GM19372 (cell line): ENCODE measurements around the gene PRKACG.
"Not testable (repeated sequence)": the region's sequence is repeated elsewhere in the genome, so short reads cannot be mapped to it uniquely, and the experiment has no call there.

Source experiments
- ATAC-seq: cut with Tn5 transposase; IDR thresholded peaks from one replicate; pipeline ENCODE4 v1.9.1; 2021; ENCODE audit warnings: mild to moderate bottlenecking, low read depth, moderate library complexity; ENCODE audit not compliant: unreplicated experiment

PRKACG gene

GRCh38 chr9:69027355-69028097 is 13.6 kb upstream of the PRKACG start:
- ATAC-seq = peak; percentile 78

GRCh38 chr9:69023650-69024049 is 9.7 kb upstream of the PRKACG start:
- ATAC-seq = no peak

- ATAC-seq = no peak
Observed at GRCh38 chr9:69020301-69021145, 6.6 kb upstream of the PRKACG start.

GRCh38 chr9:69019808-69020207 is 5.9 kb upstream of the PRKACG start:
- no peak for ATAC-seq

- ATAC-seq = no peak
Observed at GRCh38 chr9:69018737-69019136, 4.8 kb upstream of the PRKACG start.

GRCh38 chr9:69016191-69017096 is 2.5 kb upstream of the PRKACG start:
- ATAC-seq = no peak

GRCh38 chr9:69013382-69013727 is 558 bp downstream of the PRKACG start:
- ATAC-seq = no peak

GRCh38 chr9:69012696-69013381 is 1.1 kb downstream of the PRKACG start:
- ATAC-seq = no peak

- no peak for ATAC-seq
Observed at GRCh38 chr9:69009708-69010107, 4.2 kb downstream of the PRKACG start.

- ATAC-seq = no peak
Observed at GRCh38 chr9:69004836-69005235, 9.1 kb downstream of the PRKACG start.

GRCh38 chr9:69003051-69003450 is 10.9 kb downstream of the PRKACG start:
- no peak for ATAC-seq

- no peak for ATAC-seq
Observed at GRCh38 chr9:69001921-69002320, 12.0 kb downstream of the PRKACG start.

- ATAC-seq = peak; percentile 76
Observed at GRCh38 chr9:68999393-69000105, 14.4 kb downstream of the PRKACG start.

GRCh38 chr9:68998812-68999211 is 15.1 kb downstream of the PRKACG start:
- ATAC-seq = no peak

- ATAC-seq = no peak
Observed at GRCh38 chr9:68998385-68998784, 15.5 kb downstream of the PRKACG start.

- ATAC-seq = no peak
Observed at GRCh38 chr9:68997666-68998065, 16.2 kb downstream of the PRKACG start.

- ATAC-seq = no peak
Observed at GRCh38 chr9:68996462-68996861, 17.5 kb downstream of the PRKACG start.

GRCh38 chr9:68995776-68996175 is 18.1 kb downstream of the PRKACG start:
- ATAC-seq = no peak

- ATAC-seq = no peak
Observed at GRCh38 chr9:68991457-68991856, 22.5 kb downstream of the PRKACG start.

GRCh38 chr9:68986949-68987348 is 27.0 kb downstream of the PRKACG start:
- ATAC-seq = not testable (repeated sequence)
